MCF 10A (cell line): ENCODE measurements around the gene PLEKHB1. TPM values are rescaled to one million over a fixed set of nuclear protein-coding genes. Genes with fewer than 3 reads are reported as not detected.

Source experiments
- BruUV-seq: library from RNA; stranded (reverse); fragments of 400-500 nt; replicated peaks from 2 replicates; lab custom pipeline; 2021; lab: Mats Ljungman, UMichigan
- CTCF ChIA-PET: fragments of 300-600 bp; sonication (Branson Sonifier 250); formaldehyde crosslinking; extraction: SDS; loops from one replicate; lab custom pipeline; 2021; ENCODE audit warnings: antibody characterized with exemption, inconsistent platforms; lab: Yijun Ruan, JAX
- POLR2A ChIA-PET: fragments of 300-600, 350-650 bp; sonication (Branson Sonifier 250); formaldehyde crosslinking; extraction: SDS; loops from one replicate; lab custom pipeline; 2020; ENCODE audit warnings: antibody characterized with exemption, inconsistent platforms; lab: Yijun Ruan, JAX
- DNase-seq: peaks from one replicate; pipeline ENCODE4 v3.0.0-alpha.2; 2018; ENCODE audit not compliant: unreplicated experiment
- H3K27ac Mint-ChIP-seq: one replicate; pipeline ENCODE4 v1.8.0; 2022; ENCODE audit warnings: mild to moderate bottlenecking, low read depth, mixed read lengths; ENCODE audit not compliant: unreplicated experiment
- H3K27me3 Mint-ChIP-seq: one replicate; pipeline ENCODE4 v1.8.0; 2022; ENCODE audit warnings: mixed read lengths; ENCODE audit not compliant: insufficient read depth, unreplicated experiment
- H3K36me3 Mint-ChIP-seq: one replicate; pipeline ENCODE4 v1.8.0; 2022; ENCODE audit warnings: mild to moderate bottlenecking, moderate library complexity, mixed read lengths; ENCODE audit not compliant: insufficient read depth, unreplicated experiment
- H3K4me1 Mint-ChIP-seq: one replicate; pipeline ENCODE4 v1.8.0; 2022; ENCODE audit warnings: mixed read lengths; ENCODE audit not compliant: insufficient read depth, unreplicated experiment
- H3K4me3 Mint-ChIP-seq: one replicate; pipeline ENCODE4 v1.8.0; 2022; ENCODE audit warnings: mild to moderate bottlenecking, moderate library complexity, mixed read lengths; ENCODE audit not compliant: unreplicated experiment
- H3K9me3 Mint-ChIP-seq: one replicate; pipeline ENCODE4 v1.8.0; 2022; ENCODE audit warnings: mixed read lengths; ENCODE audit not compliant: unreplicated experiment
- intact Hi-C: fragments of 100-400 bp; cut with micrococcal nuclease; formaldehyde crosslinking; loops from 2 replicates; pipeline ENCODE4 v1.14.1; 2022
- total RNA-seq: library from RNA; stranded (reverse); gene quantifications from 2 replicates; pipeline ENCODE4 v1.2.3, GENCODE V29; 2022
- TF ChIP-seq, protein P1 (sequence below): fragments of 200-600 bp; IDR thresholded peaks from one replicate; pipeline ENCODE4 v1.8.0; 2022; ENCODE audit warnings: antibody characterized with exemption, mild to moderate bottlenecking; ENCODE audit not compliant: unreplicated experiment

Gene PLEKHB1
- total RNA-seq, 1 experiment from 2014 or later = not detected

DNA sequence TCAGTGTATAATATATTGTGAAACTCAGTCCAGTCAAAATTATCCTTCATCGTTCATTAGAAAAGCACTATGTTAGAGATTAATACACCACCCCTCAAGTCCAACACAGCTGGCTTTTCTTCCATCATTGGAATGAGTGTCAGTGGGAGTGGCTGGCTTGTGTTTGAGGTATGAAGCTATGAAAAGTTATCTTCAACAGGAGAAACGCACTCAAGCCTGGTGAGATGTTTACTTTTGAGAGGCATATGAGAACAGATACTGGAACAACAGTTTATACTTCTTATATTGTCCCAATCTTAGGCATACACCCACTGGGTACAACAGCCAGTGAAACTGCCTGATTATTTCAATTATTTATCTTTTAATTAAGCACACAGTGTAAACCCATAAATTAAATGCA is 34.3 kb downstream of the PLEKHB1 start:
- H3K4me1 Mint-ChIP-seq = no peaks in the 10 kb centered on the region
- ChIA-PET POLR2A (interaction anchor here (0.6 kb wide), 3 partner anchors 42 to 575 kb away, joined by 4 to 6 read pairs (median 4); no protein-coding TSS in a partner anchor), CTCF (interaction anchor here (0.7 to 1.5 kb wide), 2 partner anchors 20 to 46 kb away, joined by 3 to 4 read pairs; no protein-coding TSS in a partner anchor)
- H3K27me3 Mint-ChIP-seq = no peaks in the 10 kb centered on the region
- intact Hi-C loops = no loop called here
- no peak for DNase-seq
- no peak overlapping the region for H3K27ac Mint-ChIP-seq
- TF ChIP-seq, protein P1, sequence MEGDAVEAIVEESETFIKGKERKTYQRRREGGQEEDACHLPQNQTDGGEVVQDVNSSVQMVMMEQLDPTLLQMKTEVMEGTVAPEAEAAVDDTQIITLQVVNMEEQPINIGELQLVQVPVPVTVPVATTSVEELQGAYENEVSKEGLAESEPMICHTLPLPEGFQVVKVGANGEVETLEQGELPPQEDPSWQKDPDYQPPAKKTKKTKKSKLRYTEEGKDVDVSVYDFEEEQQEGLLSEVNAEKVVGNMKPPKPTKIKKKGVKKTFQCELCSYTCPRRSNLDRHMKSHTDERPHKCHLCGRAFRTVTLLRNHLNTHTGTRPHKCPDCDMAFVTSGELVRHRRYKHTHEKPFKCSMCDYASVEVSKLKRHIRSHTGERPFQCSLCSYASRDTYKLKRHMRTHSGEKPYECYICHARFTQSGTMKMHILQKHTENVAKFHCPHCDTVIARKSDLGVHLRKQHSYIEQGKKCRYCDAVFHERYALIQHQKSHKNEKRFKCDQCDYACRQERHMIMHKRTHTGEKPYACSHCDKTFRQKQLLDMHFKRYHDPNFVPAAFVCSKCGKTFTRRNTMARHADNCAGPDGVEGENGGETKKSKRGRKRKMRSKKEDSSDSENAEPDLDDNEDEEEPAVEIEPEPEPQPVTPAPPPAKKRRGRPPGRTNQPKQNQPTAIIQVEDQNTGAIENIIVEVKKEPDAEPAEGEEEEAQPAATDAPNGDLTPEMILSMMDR = no peak
- H3K36me3 Mint-ChIP-seq = peaks cover 87% of the 10 kb centered on the region
- H3K9me3 Mint-ChIP-seq = no peaks in the 10 kb centered on the region
- no TSS peak for BruUV-seq
- no peak overlapping the region for H3K4me3 Mint-ChIP-seq

GRCh38 chr11:73693899-73694525 is 47.6 kb downstream of the PLEKHB1 start:
- no TSS peak for BruUV-seq
- TF ChIP-seq, protein P1 = no peak
- Mint-ChIP-seq H3K4me1 (no peaks in the 10 kb centered on the region), H3K9me3 (no peaks in the 10 kb centered on the region), H3K27me3 (no peaks in the 10 kb centered on the region), H3K4me3 (no peak overlapping the region), H3K27ac (no peak overlapping the region), H3K36me3 (peaks cover 62% of the 10 kb centered on the region)
- CTCF ChIA-PET = interaction anchor here (1.0 to 1.3 kb wide), 2 partner anchors 12 to 33 kb away, joined by 3 to 6 read pairs; no protein-coding TSS in a partner anchor
- DNase-seq = no peak
- POLR2A ChIA-PET = interaction anchor here (0.5 kb wide), 1 partner anchor 8 kb away, joined by 3 read pairs; no protein-coding TSS in a partner anchor
- intact Hi-C loops = no loop called here

GRCh38 chr11:73705053-73705452 is 58.7 kb downstream of the PLEKHB1 start:
- TF ChIP-seq, protein P1 = no peak
- H3K27ac Mint-ChIP-seq = no peak overlapping the region
- POLR2A ChIA-PET = interaction anchor here (1.1 kb wide), 1 partner anchor 34 kb away, joined by 5 read pairs; no protein-coding TSS in a partner anchor
- no peaks in the 10 kb centered on the region for H3K9me3 Mint-ChIP-seq
- H3K36me3 Mint-ChIP-seq = peaks cover 90% of the 10 kb centered on the region
- CTCF ChIA-PET = interaction anchor here (1.4 kb wide), 1 partner anchor 79 kb away, joined by 3 read pairs; no protein-coding TSS in a partner anchor
- DNase-seq = no peak
- no peak overlapping the region for H3K4me3 Mint-ChIP-seq
- H3K27me3 Mint-ChIP-seq = no peaks in the 10 kb centered on the region
- intact Hi-C loops = no loop called here
- no peaks in the 10 kb centered on the region for H3K4me1 Mint-ChIP-seq
- BruUV-seq = no TSS peak

- intact Hi-C loops = no loop called here
- Mint-ChIP-seq H3K36me3 (peaks cover 82% of the 10 kb centered on the region), H3K4me3 (no peak overlapping the region), H3K4me1 (no peaks in the 10 kb centered on the region), H3K9me3 (no peaks in the 10 kb centered on the region), H3K27me3 (no peaks in the 10 kb centered on the region), H3K27ac (no peak overlapping the region)
- CTCF ChIA-PET = interaction anchor here (0.5 kb wide), 1 partner anchor 17 kb away, joined by 5 read pairs; no protein-coding TSS in a partner anchor
- no peak for DNase-seq
- BruUV-seq = no TSS peak
- TF ChIP-seq, protein P1 = no peak
- POLR2A ChIA-PET = interaction anchor here (0.6 kb wide), 1 partner anchor 47 kb away, joined by 3 read pairs; no protein-coding TSS in a partner anchor
Observed at GRCh38 chr11:73710964-73711363, 64.6 kb downstream of the PLEKHB1 start.
